Measurements from ENCODE around the gene KCTD12.
"Not testable (repeated sequence)": the region's sequence is repeated elsewhere in the genome, so short reads cannot be mapped to it uniquely, and the experiment has no call there.

The KCTD12 gene

GRCh38 chr13:76886292-76887075, at the start of gene KCTD12:
TSS of gene KCTD12 (minus strand) at chr13:76886405. CDS start at chr13:76886148, 257 bp downstream.
- peaks cover 25% of the 10 kb centered on the region for H3K4me1 Mint-ChIP-seq (ENCODE audit: low read depth)
- H3K27me3 Mint-ChIP-seq = peaks cover 4% of the 10 kb centered on the region
- H3K9me3 Mint-ChIP-seq = no peaks in the 10 kb centered on the region
- H3K4me3 Mint-ChIP-seq = peak within 1 kb of the TSS; percentile 93
- intact Hi-C loops (cut with micrococcal nuclease) = loop anchor here (5.0 kb wide), 1 partner anchor 219 kb away; no protein-coding TSS in a partner anchor
- H3K36me3 Mint-ChIP-seq (ENCODE audit: low read depth) = peaks cover 30% of the 10 kb centered on the region
- H3K27ac Mint-ChIP-seq = peak within 1 kb of the TSS; percentile 97

DNA sequence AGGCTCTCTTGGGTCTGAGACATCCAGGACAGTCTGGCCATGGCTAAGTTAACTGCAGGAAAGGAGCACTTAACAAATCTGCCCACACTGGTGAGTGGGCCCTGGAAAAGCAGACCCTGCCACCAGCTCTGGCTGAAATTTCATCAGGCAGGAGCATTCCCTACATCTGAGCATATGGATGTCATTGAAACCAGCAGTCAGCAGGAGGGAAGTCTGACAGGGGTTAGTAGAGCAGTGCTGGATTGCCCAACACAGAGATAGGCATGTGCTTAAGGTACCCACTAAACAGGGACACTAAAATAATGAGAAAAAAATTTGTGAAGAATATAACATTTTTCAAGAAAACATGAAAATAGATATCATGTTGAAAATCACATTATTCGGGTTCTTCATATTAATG, 48.5 kb upstream of the KCTD12 start:
- Mint-ChIP-seq H3K36me3 (ENCODE audit: low read depth) (no peaks in the 10 kb centered on the region), H3K4me1 (ENCODE audit: low read depth) (peaks cover 42% of the 10 kb centered on the region), H3K4me3 (no peak overlapping the region), H3K27ac (no peak overlapping the region), H3K27me3 (no peaks in the 10 kb centered on the region), H3K9me3 (peaks cover 19% of the 10 kb centered on the region)
- intact Hi-C loops (cut with micrococcal nuclease) = no loop called here

DNA sequence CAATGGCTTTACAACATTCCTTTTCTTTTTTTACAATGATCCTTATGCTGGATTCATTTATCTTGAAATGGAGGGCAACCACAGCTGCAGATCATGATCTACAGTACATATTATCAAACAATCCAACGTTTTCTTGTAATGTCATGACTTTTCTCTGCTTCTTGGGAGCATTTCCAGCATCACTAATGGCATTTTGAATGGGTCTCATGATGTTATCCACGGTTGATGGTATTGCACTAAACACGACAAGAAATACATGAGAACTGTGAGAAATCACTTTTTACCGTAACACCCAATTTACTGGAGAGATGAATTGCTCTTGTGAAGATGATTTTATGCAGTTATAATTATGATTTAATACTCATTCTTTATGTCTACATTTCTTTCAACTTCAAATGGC, 45.9 kb upstream of the KCTD12 start:
- Mint-ChIP-seq H3K9me3 (peaks cover 28% of the 10 kb centered on the region), H3K27me3 (no peaks in the 10 kb centered on the region), H3K4me3 (no peak overlapping the region), H3K27ac (no peak overlapping the region), H3K36me3 (ENCODE audit: low read depth) (no peaks in the 10 kb centered on the region), H3K4me1 (ENCODE audit: low read depth) (peaks cover 25% of the 10 kb centered on the region)
- intact Hi-C loops (cut with micrococcal nuclease) = no loop called here

DNA sequence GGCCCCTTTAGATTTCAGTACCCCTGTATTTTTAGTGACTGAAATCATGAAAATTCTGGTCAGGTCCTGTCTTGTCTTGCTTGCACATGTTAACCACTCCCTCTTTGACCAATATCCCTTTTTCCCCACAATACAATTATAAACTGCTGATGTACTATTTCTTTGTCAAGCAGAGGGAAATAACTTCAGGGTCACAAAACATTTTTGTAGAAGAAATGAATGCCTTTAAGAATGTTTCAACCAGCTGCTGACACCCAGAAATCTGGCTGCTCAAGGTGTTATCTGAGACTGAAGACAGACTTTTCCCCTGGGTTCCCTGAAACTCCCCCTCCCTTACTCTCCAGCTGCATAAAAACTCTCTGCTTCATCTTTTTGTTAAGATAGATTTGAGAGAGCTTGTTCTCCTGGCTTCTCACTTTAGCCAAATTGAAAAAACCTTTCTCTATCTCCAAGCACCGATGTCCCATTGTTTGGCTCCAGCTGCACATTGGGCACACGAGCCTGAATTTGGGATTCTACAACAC, 43.7 kb upstream of the KCTD12 start:
- H3K9me3 Mint-ChIP-seq = peaks cover 20% of the 10 kb centered on the region
- H3K36me3 Mint-ChIP-seq (ENCODE audit: low read depth) = no peaks in the 10 kb centered on the region
- H3K27ac Mint-ChIP-seq = no peak overlapping the region
- H3K27me3 Mint-ChIP-seq = no peaks in the 10 kb centered on the region
- H3K4me3 Mint-ChIP-seq = no peak overlapping the region
- intact Hi-C loops (cut with micrococcal nuclease) = no loop called here
- H3K4me1 Mint-ChIP-seq (ENCODE audit: low read depth) = peaks cover 14% of the 10 kb centered on the region

DNA sequence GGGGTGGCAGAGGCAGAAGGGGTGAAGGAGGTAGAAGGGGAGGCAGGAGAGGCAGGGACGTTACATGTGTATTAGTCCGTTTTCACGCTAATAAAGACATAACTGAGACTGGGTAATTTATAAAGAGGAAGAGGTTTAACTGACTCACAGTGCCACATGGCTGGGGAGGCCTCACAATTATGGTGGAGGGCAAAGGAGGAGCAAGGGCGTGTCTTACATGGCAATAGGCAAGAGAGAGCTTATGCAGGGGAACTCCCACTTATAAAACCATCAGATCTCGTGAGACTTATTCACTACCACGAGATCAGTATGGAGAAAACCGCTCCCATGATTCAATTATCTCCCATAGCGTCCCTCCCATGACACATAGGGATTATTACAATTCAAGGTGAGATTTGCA, 43.1 kb upstream of the KCTD12 start:
- peaks cover 20% of the 10 kb centered on the region for H3K9me3 Mint-ChIP-seq
- H3K36me3 Mint-ChIP-seq (ENCODE audit: low read depth) = no peaks in the 10 kb centered on the region
- peak overlapping the region; percentile 38 for H3K27ac Mint-ChIP-seq
- H3K4me3 Mint-ChIP-seq = no peak overlapping the region
- no peaks in the 10 kb centered on the region for H3K27me3 Mint-ChIP-seq
- peaks cover 14% of the 10 kb centered on the region for H3K4me1 Mint-ChIP-seq (ENCODE audit: low read depth)
- intact Hi-C loops (cut with micrococcal nuclease) = no loop called here

GRCh38 chr13:76928456-76928855, 42.3 kb upstream of the KCTD12 start:
- Mint-ChIP-seq H3K27ac (no peak overlapping the region), H3K4me1 (ENCODE audit: low read depth) (peaks cover 14% of the 10 kb centered on the region), H3K9me3 (peaks cover 20% of the 10 kb centered on the region)

DNA sequence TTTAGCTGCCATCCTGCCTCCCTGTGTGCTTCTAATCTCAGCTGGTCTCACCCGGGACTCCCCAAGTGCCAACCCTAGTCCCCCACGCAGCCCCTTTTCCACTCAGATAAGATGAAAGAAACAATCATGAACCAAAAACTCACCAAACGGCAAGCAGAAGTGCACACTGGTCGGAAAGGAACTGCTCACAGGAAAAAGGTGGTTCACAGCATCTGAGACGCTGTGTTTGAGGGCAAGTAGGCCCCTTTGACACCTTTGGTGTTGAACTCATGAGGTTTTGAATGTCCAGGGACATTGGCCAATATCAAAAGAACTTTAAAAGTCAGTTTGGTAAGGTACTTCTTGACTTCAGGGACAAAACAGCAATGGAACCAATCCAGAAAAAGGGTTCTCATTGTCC, 41.8 kb upstream of the KCTD12 start:
- no peak overlapping the region for H3K4me3 Mint-ChIP-seq
- no peak overlapping the region for H3K27ac Mint-ChIP-seq
- peaks cover 20% of the 10 kb centered on the region for H3K9me3 Mint-ChIP-seq
- no peaks in the 10 kb centered on the region for H3K36me3 Mint-ChIP-seq (ENCODE audit: low read depth)
- no peaks in the 10 kb centered on the region for H3K27me3 Mint-ChIP-seq
- peaks cover 16% of the 10 kb centered on the region for H3K4me1 Mint-ChIP-seq (ENCODE audit: low read depth)
- intact Hi-C loops (cut with micrococcal nuclease) = no loop called here

More at GRCh38 chr13:76928456-76928855, 42.3 kb upstream of the KCTD12 start:
- Mint-ChIP-seq H3K36me3 (ENCODE audit: low read depth) (no peaks in the 10 kb centered on the region), H3K27me3 (no peaks in the 10 kb centered on the region), H3K4me3 (no peak overlapping the region)
- intact Hi-C loops (cut with micrococcal nuclease) = no loop called here

- intact Hi-C loops (cut with micrococcal nuclease) = no loop called here
- H3K9me3 Mint-ChIP-seq = peaks cover 9% of the 10 kb centered on the region
- no peak overlapping the region for H3K27ac Mint-ChIP-seq
- H3K27me3 Mint-ChIP-seq = no peaks in the 10 kb centered on the region
- no peak overlapping the region for H3K4me3 Mint-ChIP-seq
- H3K36me3 Mint-ChIP-seq (ENCODE audit: low read depth) = no peaks in the 10 kb centered on the region
- H3K4me1 Mint-ChIP-seq (ENCODE audit: low read depth) = peaks cover 21% of the 10 kb centered on the region
Measured at GRCh38 chr13:76925115-76925514, 38.9 kb upstream of the KCTD12 start.

DNA sequence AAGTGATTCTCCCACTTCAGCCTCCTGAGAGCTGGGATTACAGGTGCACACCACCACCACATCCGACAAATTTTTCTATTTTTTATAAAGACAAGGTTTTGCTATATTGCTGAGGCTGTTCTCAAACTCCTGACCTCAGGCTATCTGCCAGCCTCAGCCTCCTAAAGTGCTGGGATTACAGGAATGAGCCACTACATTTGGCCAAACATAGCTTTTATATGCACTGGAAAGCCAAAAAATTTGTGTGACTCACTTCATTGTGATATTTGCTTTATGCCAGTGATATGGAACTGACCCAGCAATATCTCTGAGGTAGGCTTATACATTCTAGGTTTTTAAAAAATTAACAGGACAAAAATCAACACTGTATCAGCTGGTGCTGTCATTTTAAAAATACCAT, 35.3 kb upstream of the KCTD12 start:
- Mint-ChIP-seq H3K4me3 (no peak overlapping the region), H3K27ac (no peak overlapping the region), H3K27me3 (no peaks in the 10 kb centered on the region)

DNA sequence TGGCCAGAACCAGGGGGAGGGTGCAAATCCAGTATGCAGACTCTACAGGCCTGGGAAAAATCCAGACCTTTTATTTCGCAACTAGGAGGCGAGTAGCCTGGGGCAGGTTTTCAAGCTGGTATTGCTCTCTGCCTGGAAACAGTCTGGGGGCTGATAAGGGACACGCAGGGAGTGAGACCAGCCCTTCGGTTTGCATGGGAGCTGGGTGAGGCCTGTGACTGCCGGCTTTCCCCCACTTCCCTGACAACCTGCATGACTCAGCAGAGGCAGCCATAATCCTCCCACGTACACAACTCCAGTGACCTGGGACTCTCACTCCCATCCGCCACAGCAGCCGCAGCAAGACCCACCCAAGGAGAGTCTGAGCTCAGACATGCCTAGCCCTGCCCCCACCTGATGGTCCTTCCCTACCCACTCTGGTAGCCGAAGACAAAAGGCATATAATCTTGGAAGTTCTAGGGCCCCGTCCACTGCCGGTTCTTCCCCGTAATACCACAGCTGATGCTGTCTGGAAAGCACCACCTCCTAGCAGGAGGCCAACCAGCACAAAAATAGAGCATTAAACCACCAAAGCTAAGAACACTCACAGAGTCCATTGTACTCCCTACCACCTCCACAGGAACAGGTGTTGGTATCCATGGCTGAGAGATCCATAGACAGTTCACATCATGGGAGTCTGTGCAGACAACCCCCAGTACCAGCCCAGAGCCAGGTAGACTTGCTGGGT, 31.7 kb upstream of the KCTD12 start:
- intact Hi-C loops (cut with micrococcal nuclease); H3K4me1 Mint-ChIP-seq (ENCODE audit: low read depth); H3K36me3 Mint-ChIP-seq (ENCODE audit: low read depth); H3K9me3 Mint-ChIP-seq; H3K27ac Mint-ChIP-seq; H3K27me3 Mint-ChIP-seq; H3K4me3 Mint-ChIP-seq: not testable (repeated sequence)

More for the DNA sequence above, 35.3 kb upstream of the KCTD12 start:
- no peaks in the 10 kb centered on the region for H3K36me3 Mint-ChIP-seq (ENCODE audit: low read depth)
- H3K9me3 Mint-ChIP-seq = no peaks in the 10 kb centered on the region
- H3K4me1 Mint-ChIP-seq (ENCODE audit: low read depth) = peaks cover 8% of the 10 kb centered on the region
- intact Hi-C loops (cut with micrococcal nuclease) = no loop called here

DNA sequence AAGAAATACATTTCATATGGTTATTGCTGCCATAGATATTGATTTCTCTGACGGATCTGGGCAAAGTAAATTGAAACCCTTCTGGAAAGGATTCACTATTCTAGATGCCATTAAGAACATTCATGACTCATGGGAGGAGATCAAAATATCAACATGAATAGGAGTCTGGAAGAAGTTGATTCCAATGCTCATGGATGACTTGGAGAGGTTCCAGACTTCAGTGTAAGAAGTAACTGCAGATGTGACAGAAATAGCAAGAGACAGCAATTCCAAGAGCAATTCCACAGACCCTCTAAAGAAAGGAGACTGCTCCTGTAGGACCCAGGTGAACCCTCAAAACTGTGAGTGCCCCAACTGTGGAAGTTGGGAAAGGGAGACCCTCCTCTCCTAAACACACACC, 30.9 kb upstream of the KCTD12 start:
- H3K27ac Mint-ChIP-seq = no peak overlapping the region
- no peaks in the 10 kb centered on the region for H3K9me3 Mint-ChIP-seq
- peaks cover 2% of the 10 kb centered on the region for H3K27me3 Mint-ChIP-seq
- no peak overlapping the region for H3K4me3 Mint-ChIP-seq
- no peaks in the 10 kb centered on the region for H3K36me3 Mint-ChIP-seq (ENCODE audit: low read depth)
- H3K4me1 Mint-ChIP-seq (ENCODE audit: low read depth) = no peaks in the 10 kb centered on the region
- intact Hi-C loops (cut with micrococcal nuclease) = no loop called here

DNA sequence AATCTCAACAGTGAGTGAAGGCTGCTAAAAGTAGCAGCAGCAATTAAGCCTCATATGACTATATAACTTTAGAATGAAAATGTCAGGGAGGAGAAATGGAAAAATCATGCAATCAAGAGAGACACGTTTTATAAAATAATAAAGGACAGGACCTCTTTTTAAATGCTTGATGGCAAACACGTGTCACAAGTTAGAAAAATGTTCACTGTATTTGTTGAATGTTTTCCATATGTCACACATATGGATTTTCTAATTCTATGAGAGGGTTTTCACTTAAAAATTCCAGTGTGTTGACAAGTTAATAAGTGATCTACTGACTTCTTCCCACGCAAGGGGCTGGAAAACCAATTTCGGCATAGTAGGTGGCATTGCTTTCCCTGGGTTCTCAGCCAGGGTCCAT, 27.7 kb upstream of the KCTD12 start:
- H3K27me3 Mint-ChIP-seq = peaks cover 2% of the 10 kb centered on the region
- H3K36me3 Mint-ChIP-seq (ENCODE audit: low read depth) = no peaks in the 10 kb centered on the region
- intact Hi-C loops (cut with micrococcal nuclease) = no loop called here
- no peak overlapping the region for H3K27ac Mint-ChIP-seq
- no peak overlapping the region for H3K4me3 Mint-ChIP-seq
- H3K9me3 Mint-ChIP-seq = no peaks in the 10 kb centered on the region
- H3K4me1 Mint-ChIP-seq (ENCODE audit: low read depth) = no peaks in the 10 kb centered on the region

DNA sequence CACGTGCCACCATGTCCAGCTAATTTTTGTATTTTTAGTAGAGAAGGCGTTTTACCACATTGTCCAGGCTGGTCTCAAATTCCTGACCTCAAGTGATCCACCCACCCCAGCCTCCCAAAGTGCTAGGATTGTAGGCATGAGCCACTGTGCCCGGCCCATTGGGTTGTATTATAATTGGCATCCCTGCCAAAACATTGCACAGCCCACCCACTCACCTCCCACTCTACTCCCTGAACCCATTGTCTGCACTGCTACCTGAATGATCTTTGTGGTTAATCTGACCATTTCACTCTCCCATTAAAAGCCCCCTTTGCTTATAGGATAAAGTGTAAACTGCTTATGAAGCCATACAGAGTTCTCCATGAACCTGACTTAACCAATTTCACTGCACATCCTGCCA, 26.3 kb upstream of the KCTD12 start:
- Mint-ChIP-seq H3K4me3 (no peak overlapping the region), H3K36me3 (ENCODE audit: low read depth) (no peaks in the 10 kb centered on the region), H3K4me1 (ENCODE audit: low read depth) (no peaks in the 10 kb centered on the region), H3K27me3 (peaks cover 2% of the 10 kb centered on the region), H3K9me3 (no peaks in the 10 kb centered on the region), H3K27ac (no peak overlapping the region)
- intact Hi-C loops (cut with micrococcal nuclease) = no loop called here

- peaks cover 4% of the 10 kb centered on the region for H3K9me3 Mint-ChIP-seq
- no peak overlapping the region for H3K27ac Mint-ChIP-seq
- peaks cover 19% of the 10 kb centered on the region for H3K27me3 Mint-ChIP-seq
- no peak overlapping the region for H3K4me3 Mint-ChIP-seq
- no peaks in the 10 kb centered on the region for H3K36me3 Mint-ChIP-seq (ENCODE audit: low read depth)
- no peaks in the 10 kb centered on the region for H3K4me1 Mint-ChIP-seq (ENCODE audit: low read depth)
- intact Hi-C loops (cut with micrococcal nuclease) = loop anchor here (5.0 to 10.0 kb wide), 4 partner anchors 78 to 1210 kb away; no protein-coding TSS in a partner anchor
Measured at GRCh38 chr13:76904507-76904906, 18.3 kb upstream of the KCTD12 start.
